PC-9 (cell line): ENCODE data around the gene PDE11A. TPM values are rescaled to one million over a fixed set of nuclear protein-coding genes. Genes with fewer than 3 reads are reported as not detected.
A peak's percentile ranks its signal among the peaks of the same experiment; 100 is the strongest.

Experiments used
- BruUV-seq: library from RNA; stranded (reverse); fragments of 400-500 nt; replicated peaks from 2 replicates; lab custom pipeline; 2021; lab: Mats Ljungman, UMichigan
- CTCF ChIA-PET: fragments of 300-600 bp; sonication (Branson Sonifier 250); formaldehyde crosslinking; loops from one replicate; lab custom pipeline; 2022; ENCODE audit warnings: antibody characterized with exemption; lab: Charles Lee
- POLR2A ChIA-PET: fragments of 300-600 bp; sonication (Branson Sonifier 250); formaldehyde crosslinking; loops from one replicate; lab custom pipeline; 2022; ENCODE audit warnings: antibody characterized with exemption; ENCODE audit not compliant: unreplicated experiment; lab: Charles Lee
- DNase-seq, 2 experiments: peaks; one replicate each; pipeline versions ENCODE4 v3.0.0 to v3.0.0-alpha.2; 2015 to 2022; ENCODE audit warnings: mixed read lengths in 1 of 2
- H2AFZ ChIP-seq: fragments of 200-600 bp; sonication (generic); 2 replicates; pipeline ENCODE4 v1.8.1; 2017; ENCODE audit warnings: antibody characterized with exemption
- H3F3A ChIP-seq: fragments of 200-600 bp; sonication (generic); 2 replicates; pipeline ENCODE4 v1.8.1; 2017; ENCODE audit warnings: antibody characterized with exemption, mild to moderate bottlenecking, low read depth; ENCODE audit not compliant: insufficient read depth
- H3K27ac ChIP-seq: fragments of 200-600 bp; sonication (generic); 2 replicates; pipeline ENCODE4 v1.6.1; 2016; ENCODE audit warnings: mixed run types
- H3K27me3 ChIP-seq: fragments of 200-600 bp; sonication (generic); 2 replicates; pipeline ENCODE4 v1.6.1; 2016; ENCODE audit warnings: low read depth, mixed run types; ENCODE audit not compliant: insufficient read depth
- H3K36me3 ChIP-seq: fragments of 200-600 bp; sonication (generic); 2 replicates; pipeline ENCODE4 v1.6.1; 2016; ENCODE audit warnings: low read depth, mixed run types
- H3K4me1 ChIP-seq: fragments of 200-600 bp; sonication (generic); replicated peaks from 2 replicates; pipeline ENCODE4 v1.6.1; 2016; ENCODE audit warnings: mixed run types; ENCODE audit not compliant: insufficient read depth
- H3K4me2 ChIP-seq: fragments of 200-600 bp; sonication (generic); 2 replicates; pipeline ENCODE4 v1.6.1; 2017; ENCODE audit warnings: mixed run types
- H3K4me3 ChIP-seq: fragments of 200-600 bp; sonication (generic); 2 replicates; pipeline ENCODE4 v1.6.1; 2016; ENCODE audit warnings: mixed run types
- H3K79me2 ChIP-seq: fragments of 200-600 bp; sonication (generic); 2 replicates; pipeline ENCODE4 v1.6.1; 2017; ENCODE audit warnings: low read depth, mixed run types
- H3K9me2 ChIP-seq: fragments of 200-600 bp; sonication (generic); 2 replicates; pipeline ENCODE4 v1.8.1; 2017; ENCODE audit warnings: mild to moderate bottlenecking; ENCODE audit not compliant: insufficient read depth
- H3K9me3 ChIP-seq: fragments of 200-600 bp; sonication (generic); 2 replicates; pipeline ENCODE4 v1.8.1; 2016; ENCODE audit warnings: low read depth; ENCODE audit not compliant: insufficient read depth
- H4K20me1 ChIP-seq: fragments of 200-600 bp; sonication (generic); 2 replicates; pipeline ENCODE4 v1.8.1; 2017; ENCODE audit not compliant: insufficient read depth
- EZH2 ChIP-seq: fragments of 200-600 bp; sonication (generic); IDR thresholded peaks from 2 replicates; pipeline ENCODE4 v1.8.0; 2017; ENCODE audit warnings: antibody characterized with exemption, low read depth
- intact Hi-C: fragments of 100-400 bp; cut with micrococcal nuclease; formaldehyde crosslinking; loops from one replicate; pipeline ENCODE4 v1.10.0; 2022; ENCODE audit not compliant: unreplicated experiment
- total RNA-seq: library from RNA; stranded (reverse); gene quantifications from 2 replicates; pipeline ENCODE4 v1.2.3, GENCODE V29; 2021
- TF ChIP-seq, protein P1 (sequence below): fragments of 200-600 bp; sonication (generic); conservative IDR thresholded peaks from 2 replicates; pipeline ENCODE4 v1.6.1; 2017; ENCODE audit warnings: mixed run types, antibody characterized with exemption, mild to moderate bottlenecking, moderate library complexity

The PDE11A gene
- total RNA-seq, 1 experiment from 2014 or later: 1.4 TPM

GRCh38 chr2:177617849-177618248, 454.7 kb downstream of the PDE11A start:
- Histone ChIP-seq H3K27me3 (no peaks in the 10 kb centered on the region), H3K4me3 (peak overlapping the region; percentile 64), H4K20me1 (no peaks in the 10 kb centered on the region), H3K36me3 (no peaks in the 10 kb centered on the region), H3K79me2 (no peaks in the 10 kb centered on the region), H3K27ac (no peak overlapping the region), H3K9me3 (peaks cover 10% of the 10 kb centered on the region), H3K9me2 (no peaks in the 10 kb centered on the region), H3K4me1 (0 out of 2 replicates have a peak, but pooled peaks cover 6% of the 10 kb centered on the region), H3F3A (no peaks in the 10 kb centered on the region), H3K4me2 (peak overlapping the region; percentile 74), H2AFZ (peak overlapping the region; percentile 90)
- intact Hi-C loops: loop anchor here (2.0 kb wide), 2 partner anchors 65 to 405 kb away; partner anchors contain the start of gene HNRNPA3
- TF ChIP-seq, protein P1, sequence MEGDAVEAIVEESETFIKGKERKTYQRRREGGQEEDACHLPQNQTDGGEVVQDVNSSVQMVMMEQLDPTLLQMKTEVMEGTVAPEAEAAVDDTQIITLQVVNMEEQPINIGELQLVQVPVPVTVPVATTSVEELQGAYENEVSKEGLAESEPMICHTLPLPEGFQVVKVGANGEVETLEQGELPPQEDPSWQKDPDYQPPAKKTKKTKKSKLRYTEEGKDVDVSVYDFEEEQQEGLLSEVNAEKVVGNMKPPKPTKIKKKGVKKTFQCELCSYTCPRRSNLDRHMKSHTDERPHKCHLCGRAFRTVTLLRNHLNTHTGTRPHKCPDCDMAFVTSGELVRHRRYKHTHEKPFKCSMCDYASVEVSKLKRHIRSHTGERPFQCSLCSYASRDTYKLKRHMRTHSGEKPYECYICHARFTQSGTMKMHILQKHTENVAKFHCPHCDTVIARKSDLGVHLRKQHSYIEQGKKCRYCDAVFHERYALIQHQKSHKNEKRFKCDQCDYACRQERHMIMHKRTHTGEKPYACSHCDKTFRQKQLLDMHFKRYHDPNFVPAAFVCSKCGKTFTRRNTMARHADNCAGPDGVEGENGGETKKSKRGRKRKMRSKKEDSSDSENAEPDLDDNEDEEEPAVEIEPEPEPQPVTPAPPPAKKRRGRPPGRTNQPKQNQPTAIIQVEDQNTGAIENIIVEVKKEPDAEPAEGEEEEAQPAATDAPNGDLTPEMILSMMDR: no peak
- TF ChIP-seq EZH2: no peak
- ChIA-PET CTCF (no interaction called here), POLR2A (no interaction called here)
- no peak for DNase-seq
- no TSS peak for BruUV-seq

GRCh38 chr2:177616731-177617130, 455.8 kb downstream of the PDE11A start:
- no peak overlapping the region for H2AFZ ChIP-seq
- CTCF ChIA-PET: no interaction called here
- H3K36me3 ChIP-seq: no peaks in the 10 kb centered on the region
- H3K79me2 ChIP-seq: no peaks in the 10 kb centered on the region
- no TSS peak for BruUV-seq
- H3K4me1 ChIP-seq: 0 out of 2 replicates have a peak, but pooled peaks cover 6% of the 10 kb centered on the region
- H3K27ac ChIP-seq: no peak overlapping the region
- no peak for TF ChIP-seq EZH2
- TF ChIP-seq, protein P1: no peak
- no peak overlapping the region for H3K4me2 ChIP-seq
- no peak for DNase-seq
- intact Hi-C loops: no loop called here
- H3F3A ChIP-seq: no peaks in the 10 kb centered on the region
- no peak overlapping the region for H3K4me3 ChIP-seq
- no peaks in the 10 kb centered on the region for H4K20me1 ChIP-seq
- no peaks in the 10 kb centered on the region for H3K27me3 ChIP-seq
- POLR2A ChIA-PET: no interaction called here
- peaks cover 10% of the 10 kb centered on the region for H3K9me3 ChIP-seq
- no peaks in the 10 kb centered on the region for H3K9me2 ChIP-seq

DNA sequence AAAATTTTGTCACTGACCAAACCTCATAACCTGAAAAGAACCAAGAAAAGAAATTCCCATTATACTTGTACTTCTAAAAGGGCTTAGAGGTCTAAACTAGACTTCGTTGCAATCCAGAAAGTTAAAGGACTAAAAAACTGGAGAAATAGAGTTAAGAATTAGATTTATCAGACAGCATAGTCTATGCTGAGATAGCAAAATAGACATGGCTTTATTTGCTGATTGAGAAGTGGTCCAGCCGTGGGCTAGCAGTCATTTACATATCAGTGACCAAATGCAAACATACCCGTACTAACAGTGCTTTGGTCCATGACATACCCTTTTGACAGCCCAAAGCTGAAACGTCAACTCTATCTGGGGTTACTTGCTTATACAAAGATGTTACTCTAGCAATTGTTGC, 456.5 kb downstream of the PDE11A start:
- Histone ChIP-seq H3K27me3 (no peaks in the 10 kb centered on the region), H3K4me1 (0 out of 2 replicates have a peak, but pooled peaks cover 6% of the 10 kb centered on the region), H3F3A (no peaks in the 10 kb centered on the region), H4K20me1 (no peaks in the 10 kb centered on the region), H2AFZ (no peak overlapping the region), H3K27ac (no peak overlapping the region), H3K4me2 (no peak overlapping the region), H3K36me3 (no peaks in the 10 kb centered on the region), H3K9me3 (peaks cover 10% of the 10 kb centered on the region), H3K79me2 (no peaks in the 10 kb centered on the region), H3K4me3 (no peak overlapping the region), H3K9me2 (no peaks in the 10 kb centered on the region)
- no peak for DNase-seq
- TF ChIP-seq, protein P1: no peak
- TF ChIP-seq EZH2: no peak
- no TSS peak for BruUV-seq
- ChIA-PET CTCF (no interaction called here), POLR2A (interaction anchor here (0.6 kb wide), 1 partner anchor 102 kb away, joined by 3 read pairs; no protein-coding TSS in a partner anchor)
- intact Hi-C loops: no loop called here
